HepG2 (cell line): Measurements from ENCODE around the gene RRN3. TPM values are rescaled to one million over a fixed set of nuclear protein-coding genes. Genes with fewer than 3 reads are reported as not detected.

Experiments
- ARNT2 ChIP-seq: sonication (generic); formaldehyde crosslinking; IDR thresholded peaks from 2 replicates; pipeline ENCODE4 v1.8.0; 2022; ENCODE audit warnings: mild to moderate bottlenecking, low read depth, missing genetic modification reagents, moderate library complexity
- ATF5 ChIP-seq: sonication (generic); formaldehyde crosslinking; IDR thresholded peaks from 2 replicates; pipeline ENCODE4 v1.4.0; 2020; ENCODE audit warnings: mild to moderate bottlenecking, low read depth, missing genetic modification reagents
- FOXK2 ChIP-seq: fragments of 450-650 bp; IDR thresholded peaks from 2 replicates; pipeline ENCODE4 v1.6.1; 2016
- FOXO1 ChIP-seq: sonication (generic); formaldehyde crosslinking; IDR thresholded peaks from 2 replicates; pipeline ENCODE4 v1.4.0; 2020; ENCODE audit warnings: missing genetic modification reagents
- GABPA ChIP-seq, 2 experiments: IDR thresholded peaks; 2 replicates each; pipeline ENCODE4 v1.6.1; 2011 to 2016; ENCODE audit warnings: low read depth in 2 of 2, low read length in 1 of 2, missing biosample characterization in 1 of 2, missing genetic modification characterization in 1 of 2
- KLF9 ChIP-seq: IDR thresholded peaks from 2 replicates; pipeline ENCODE4 v1.6.1; 2016; ENCODE audit warnings: low read depth
- NFYB ChIP-seq: sonication (generic); formaldehyde crosslinking; IDR thresholded peaks from 2 replicates; pipeline ENCODE4 v1.4.0; 2020; ENCODE audit warnings: missing genetic modification reagents
- PPARG ChIP-seq: conservative IDR thresholded peaks from 2 replicates; pipeline ENCODE4 v1.6.1; 2016; ENCODE audit warnings: missing biosample characterization, missing genetic modification reagents
- SMAD1 ChIP-seq: sonication (generic); formaldehyde crosslinking; IDR thresholded peaks from 2 replicates; pipeline ENCODE4 v1.4.0; 2020; ENCODE audit warnings: missing genetic modification reagents, low read depth, mild to moderate bottlenecking, borderline replicate concordance
- TFE3 ChIP-seq: IDR thresholded peaks from 2 replicates; pipeline ENCODE4 v1.6.1; 2016
- ZBTB25 ChIP-seq: IDR thresholded peaks from 2 replicates; pipeline ENCODE4 v1.6.1; 2018; ENCODE audit warnings: missing genetic modification reagents
- ZNF674 ChIP-seq: sonication (generic); formaldehyde crosslinking; IDR thresholded peaks from 2 replicates; pipeline ENCODE4 v1.5.0; 2020; ENCODE audit warnings: low read depth, mild to moderate bottlenecking, missing genetic modification reagents
- ZNF773 ChIP-seq: sonication (generic); formaldehyde crosslinking; IDR thresholded peaks from 2 replicates; pipeline ENCODE4 v1.4.0; 2020; ENCODE audit warnings: missing genetic modification reagents, borderline replicate concordance
- ZNF782 ChIP-seq: sonication (generic); formaldehyde crosslinking; IDR thresholded peaks from 2 replicates; pipeline ENCODE4 v1.4.0; 2020; ENCODE audit warnings: missing genetic modification reagents, mild to moderate bottlenecking, borderline replicate concordance
- polyA plus RNA-seq, 8 experiments: library from polyadenylated mRNA; depleted of rRNA in 3 of 8; stranded (reverse) in 7 of 8; unstranded in 1 of 8; fragments of >200 nt; fragmentation: Illumina TruSeq in 4 of 8; extraction: Trizol in 4 of 8; gene quantifications; 2 replicates each; pipeline versions ENCODE4 v1.2.1 to v1.2.3, GENCODE V29; 2011 to 2016; ENCODE audit warnings: low read depth in 4 of 8, missing spikeins in 1 of 8, mixed read lengths in 1 of 8; ENCODE audit not compliant: insufficient read depth in 1 of 8
- total RNA-seq, 5 experiments: library from RNA; depleted of rRNA; stranded (reverse); fragments of >200 nt; fragmentation: Illumina TruSeq; extraction: Trizol; gene quantifications; 2 replicates each; pipeline ENCODE4 v1.2.3, GENCODE V29; 2016; ENCODE audit warnings: low read depth in 1 of 5
- TF ChIP-seq, protein P1 (sequence below): sonication (generic); formaldehyde crosslinking; IDR thresholded peaks from 2 replicates; pipeline ENCODE4 v1.4.0; 2020; ENCODE audit warnings: mild to moderate bottlenecking, low read depth, missing genetic modification reagents
- TF ChIP-seq, protein P2 (sequence below): sonication (generic); formaldehyde crosslinking; conservative IDR thresholded peaks from 2 replicates; pipeline ENCODE4 v1.8.0; 2022; ENCODE audit warnings: mild to moderate bottlenecking, moderate library complexity, missing genetic modification reagents
- TF ChIP-seq, protein P3 (sequence below): sonication (generic); formaldehyde crosslinking; conservative IDR thresholded peaks from 2 replicates; pipeline ENCODE4 v1.4.0; 2020; ENCODE audit warnings: missing genetic modification reagents
- TF ChIP-seq, protein P4 (sequence below): conservative IDR thresholded peaks from 2 replicates; pipeline ENCODE4 v1.6.1; 2018; ENCODE audit warnings: missing genetic modification reagents

The RRN3 gene
- total and polyA plus RNA-seq, 2 of the 13 experiments (the other 11 are each of a cell fraction or from before 2014, with no cell fraction given), result 45.8 to 67.0 TPM

GRCh38 chr16:15093955-15094827 is at the start of gene RRN3 (continued):
- TF ChIP-seq ZNF782 (CRISPR knock-in tag) (peak; percentile 96; the same call in 1 of the 2 replicates), KLF9 (CRISPR knock-in tag) (peak; percentile 62; the same call in 1 of the 2 replicates), ZBTB25 (peak; percentile 72), ATF5 (CRISPR knock-in tag) (peak; percentile 94), PPARG (peak; percentile 94), TFE3 (CRISPR knock-in tag) (peak; percentile 83), ZNF773 (CRISPR knock-in tag) (peak; percentile 61; the same call in 1 of the 2 replicates), ZNF674 (CRISPR knock-in tag) (peak; percentile 82; the same call in 1 of the 2 replicates), SMAD1 (peak; percentile 76; the same call in 1 of the 2 replicates), NFYB (CRISPR knock-in tag) (peak; percentile 96), GABPA (IDR thresholded peaks at IDR 0.05; ENCODE audit: low read depth, low read length) (peak; percentile 81), GABPA (CRISPR knock-in tag; IDR thresholded peaks at IDR 0.05; ENCODE audit: low read depth) (peak; percentile 96), FOXO1 (peak; percentile 78; the same call in 1 of the 2 replicates), ARNT2 (CRISPR knock-in tag) (peak; percentile 95), FOXK2 (peak; percentile 69; the same call in 1 of the 2 replicates)
- TF ChIP-seq, protein P1, sequence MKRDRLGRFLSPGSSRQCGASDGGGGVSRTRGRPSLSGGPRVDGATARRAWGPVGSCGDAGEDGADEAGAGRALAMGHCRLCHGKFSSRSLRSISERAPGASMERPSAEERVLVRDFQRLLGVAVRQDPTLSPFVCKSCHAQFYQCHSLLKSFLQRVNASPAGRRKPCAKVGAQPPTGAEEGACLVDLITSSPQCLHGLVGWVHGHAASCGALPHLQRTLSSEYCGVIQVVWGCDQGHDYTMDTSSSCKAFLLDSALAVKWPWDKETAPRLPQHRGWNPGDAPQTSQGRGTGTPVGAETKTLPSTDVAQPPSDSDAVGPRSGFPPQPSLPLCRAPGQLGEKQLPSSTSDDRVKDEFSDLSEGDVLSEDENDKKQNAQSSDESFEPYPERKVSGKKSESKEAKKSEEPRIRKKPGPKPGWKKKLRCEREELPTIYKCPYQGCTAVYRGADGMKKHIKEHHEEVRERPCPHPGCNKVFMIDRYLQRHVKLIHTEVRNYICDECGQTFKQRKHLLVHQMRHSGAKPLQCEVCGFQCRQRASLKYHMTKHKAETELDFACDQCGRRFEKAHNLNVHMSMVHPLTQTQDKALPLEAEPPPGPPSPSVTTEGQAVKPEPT, result peak; percentile 96
- TF ChIP-seq, protein P2, sequence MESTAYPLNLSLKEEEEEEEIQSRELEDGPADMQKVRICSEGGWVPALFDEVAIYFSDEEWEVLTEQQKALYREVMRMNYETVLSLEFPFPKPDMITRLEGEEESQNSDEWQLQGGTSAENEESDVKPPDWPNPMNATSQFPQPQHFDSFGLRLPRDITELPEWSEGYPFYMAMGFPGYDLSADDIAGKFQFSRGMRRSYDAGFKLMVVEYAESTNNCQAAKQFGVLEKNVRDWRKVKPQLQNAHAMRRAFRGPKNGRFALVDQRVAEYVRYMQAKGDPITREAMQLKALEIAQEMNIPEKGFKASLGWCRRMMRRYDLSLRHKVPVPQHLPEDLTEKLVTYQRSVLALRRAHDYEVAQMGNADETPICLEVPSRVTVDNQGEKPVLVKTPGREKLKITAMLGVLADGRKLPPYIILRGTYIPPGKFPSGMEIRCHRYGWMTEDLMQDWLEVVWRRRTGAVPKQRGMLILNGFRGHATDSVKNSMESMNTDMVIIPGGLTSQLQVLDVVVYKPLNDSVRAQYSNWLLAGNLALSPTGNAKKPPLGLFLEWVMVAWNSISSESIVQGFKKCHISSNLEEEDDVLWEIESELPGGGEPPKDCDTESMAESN (CRISPR knock-in tag), result peak; percentile 85; the same call in 1 of the 2 replicates
- TF ChIP-seq, protein P3, sequence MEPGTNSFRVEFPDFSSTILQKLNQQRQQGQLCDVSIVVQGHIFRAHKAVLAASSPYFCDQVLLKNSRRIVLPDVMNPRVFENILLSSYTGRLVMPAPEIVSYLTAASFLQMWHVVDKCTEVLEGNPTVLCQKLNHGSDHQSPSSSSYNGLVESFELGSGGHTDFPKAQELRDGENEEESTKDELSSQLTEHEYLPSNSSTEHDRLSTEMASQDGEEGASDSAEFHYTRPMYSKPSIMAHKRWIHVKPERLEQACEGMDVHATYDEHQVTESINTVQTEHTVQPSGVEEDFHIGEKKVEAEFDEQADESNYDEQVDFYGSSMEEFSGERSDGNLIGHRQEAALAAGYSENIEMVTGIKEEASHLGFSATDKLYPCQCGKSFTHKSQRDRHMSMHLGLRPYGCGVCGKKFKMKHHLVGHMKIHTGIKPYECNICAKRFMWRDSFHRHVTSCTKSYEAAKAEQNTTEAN, result peak; percentile 82; the same call in 1 of the 2 replicates
- TF ChIP-seq, protein P4, sequence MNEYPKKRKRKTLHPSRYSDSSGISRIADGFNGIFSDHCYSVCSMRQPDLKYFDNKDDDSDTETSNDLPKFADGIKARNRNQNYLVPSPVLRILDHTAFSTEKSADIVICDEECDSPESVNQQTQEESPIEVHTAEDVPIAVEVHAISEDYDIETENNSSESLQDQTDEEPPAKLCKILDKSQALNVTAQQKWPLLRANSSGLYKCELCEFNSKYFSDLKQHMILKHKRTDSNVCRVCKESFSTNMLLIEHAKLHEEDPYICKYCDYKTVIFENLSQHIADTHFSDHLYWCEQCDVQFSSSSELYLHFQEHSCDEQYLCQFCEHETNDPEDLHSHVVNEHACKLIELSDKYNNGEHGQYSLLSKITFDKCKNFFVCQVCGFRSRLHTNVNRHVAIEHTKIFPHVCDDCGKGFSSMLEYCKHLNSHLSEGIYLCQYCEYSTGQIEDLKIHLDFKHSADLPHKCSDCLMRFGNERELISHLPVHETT (CRISPR knock-in tag), result peak; percentile 91
